ENCODE results near the gene TRMO.
A peak's percentile ranks its signal among the peaks of the same experiment; 100 is the strongest.
"Not testable (repeated sequence)": the region's sequence is repeated elsewhere in the genome, so short reads cannot be mapped to it uniquely, and the experiment has no call there.

Gene TRMO, protein sequence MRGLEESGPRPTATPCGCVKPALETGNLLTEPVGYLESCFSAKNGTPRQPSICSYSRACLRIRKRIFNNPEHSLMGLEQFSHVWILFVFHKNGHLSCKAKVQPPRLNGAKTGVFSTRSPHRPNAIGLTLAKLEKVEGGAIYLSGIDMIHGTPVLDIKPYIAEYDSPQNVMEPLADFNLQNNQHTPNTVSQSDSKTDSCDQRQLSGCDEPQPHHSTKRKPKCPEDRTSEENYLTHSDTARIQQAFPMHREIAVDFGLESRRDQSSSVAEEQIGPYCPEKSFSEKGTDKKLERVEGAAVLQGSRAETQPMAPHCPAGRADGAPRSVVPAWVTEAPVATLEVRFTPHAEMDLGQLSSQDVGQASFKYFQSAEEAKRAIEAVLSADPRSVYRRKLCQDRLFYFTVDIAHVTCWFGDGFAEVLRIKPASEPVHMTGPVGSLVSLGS

DNA sequence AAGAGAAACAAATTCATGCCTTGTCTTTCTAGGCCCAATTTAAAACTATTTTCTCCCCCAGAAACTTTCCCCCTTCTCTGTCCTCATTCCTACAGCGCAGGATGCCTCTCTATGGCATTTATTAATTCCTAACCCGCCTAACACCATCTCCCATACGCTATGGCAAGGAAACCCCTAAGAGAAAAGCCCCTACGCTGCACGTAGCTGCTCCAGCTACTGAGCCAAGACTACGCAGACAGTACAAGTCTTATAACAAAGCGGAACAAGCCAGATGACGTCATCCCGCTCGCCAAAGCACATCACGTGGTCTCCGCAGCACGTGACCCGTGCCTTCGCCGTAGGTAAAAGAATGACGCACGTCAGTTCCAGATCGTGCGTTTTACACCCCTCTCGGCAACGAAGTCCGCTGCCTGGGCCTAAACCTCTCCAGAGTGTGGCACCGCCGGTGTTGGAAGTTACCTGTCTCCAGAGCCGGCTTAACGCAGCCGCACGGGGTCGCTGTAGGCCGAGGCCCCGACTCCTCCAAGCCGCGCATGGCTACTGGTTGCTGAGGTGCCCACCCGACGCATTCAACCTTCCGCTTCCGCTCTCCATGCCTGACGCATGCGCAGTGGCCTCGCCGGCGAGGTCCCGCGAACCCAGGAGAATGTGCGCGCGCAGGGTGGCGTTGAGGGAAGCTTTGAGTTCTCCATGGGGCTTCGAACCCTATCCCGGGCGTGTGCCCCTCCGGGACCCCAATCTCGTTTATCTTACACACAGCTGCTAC, at the start of gene TRMO:
TSS of gene TRMO (minus strand) at position 542 of the 766 bp plus-strand sequence. CDS start at position 535, 7 bp downstream.
- Histone ChIP-seq H3K4me1 (ENCODE audit: control insufficient read depth, low read depth, low read length) (peaks cover 4% of the 10 kb centered on the region), H3K27ac (ENCODE audit: low read length) (peak within 1 kb of the TSS; percentile 70), H3K9ac (ENCODE audit: low read length) (peak within 1 kb of the TSS; percentile 70), H3K9me3 (ENCODE audit: control insufficient read depth, low read depth, low read length) (no peaks in the 10 kb centered on the region), H3K36me3 (ENCODE audit: control insufficient read depth, low read depth, low read length) (no peaks in the 10 kb centered on the region), H3K27me3 (ENCODE audit: control insufficient read depth, insufficient read depth, low read length) (peaks cover 60% of the 10 kb centered on the region), H3K4me3 (ENCODE audit: low read length) (peak within 1 kb of the TSS; percentile 71)

DNA sequence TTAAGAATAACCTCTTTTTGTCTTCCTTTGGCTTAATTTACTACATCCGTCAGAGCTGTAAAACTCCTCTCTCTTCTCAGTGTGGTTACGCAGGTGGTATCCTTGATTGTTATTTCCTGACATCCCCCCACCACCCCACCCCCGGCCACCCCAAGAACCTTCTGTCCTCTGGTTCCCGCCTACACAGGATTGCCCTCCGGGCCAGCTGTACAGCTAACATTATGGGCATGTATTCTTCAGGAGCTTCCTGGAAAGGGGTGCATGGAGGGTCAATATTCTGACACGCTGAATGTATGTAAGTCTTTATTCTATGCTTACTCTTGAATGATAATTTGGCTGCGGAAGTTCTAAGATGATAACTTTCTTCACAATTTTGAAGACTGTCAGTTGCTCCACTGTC, 47.9 kb upstream of the TRMO start:
- Histone ChIP-seq H3K4me3 (ENCODE audit: low read length) (no peak overlapping the region), H3K36me3 (ENCODE audit: control insufficient read depth, low read depth, low read length) (no peaks in the 10 kb centered on the region), H3K27me3 (ENCODE audit: control insufficient read depth, insufficient read depth, low read length) (peaks cover 84% of the 10 kb centered on the region), H3K9me3 (ENCODE audit: control insufficient read depth, low read depth, low read length) (no peaks in the 10 kb centered on the region), H3K27ac (ENCODE audit: low read length) (no peak overlapping the region), H3K4me1 (ENCODE audit: control insufficient read depth, low read depth, low read length) (no peaks in the 10 kb centered on the region), H3K9ac (ENCODE audit: low read length) (no peak overlapping the region)

DNA sequence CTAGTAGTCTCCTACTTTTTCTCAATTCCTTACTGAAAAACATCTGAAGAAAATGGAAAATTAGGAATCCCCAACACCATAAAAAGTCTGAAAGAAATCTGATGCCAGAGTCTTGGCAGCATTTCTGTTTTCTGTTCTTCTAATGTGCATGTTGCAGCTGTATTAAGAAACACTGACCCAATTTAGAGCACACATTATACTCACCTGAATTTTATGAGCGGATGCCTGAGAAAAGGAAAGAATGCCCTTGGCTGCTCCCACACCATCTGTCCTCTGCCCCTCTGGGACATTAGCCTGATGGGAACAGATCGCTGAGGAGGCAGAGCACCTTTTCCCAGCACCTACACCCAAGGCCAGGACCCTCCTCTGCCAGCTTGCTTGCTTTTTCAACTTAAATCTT, 46.7 kb upstream of the TRMO start:
- H3K4me3 ChIP-seq (ENCODE audit: low read length) = no peak overlapping the region
- H3K9me3 ChIP-seq (ENCODE audit: control insufficient read depth, low read depth, low read length) = no peaks in the 10 kb centered on the region
- H3K36me3 ChIP-seq (ENCODE audit: control insufficient read depth, low read depth, low read length) = no peaks in the 10 kb centered on the region
- peaks cover 82% of the 10 kb centered on the region for H3K27me3 ChIP-seq (ENCODE audit: control insufficient read depth, insufficient read depth, low read length)
- no peak overlapping the region for H3K27ac ChIP-seq (ENCODE audit: low read length)
- H3K9ac ChIP-seq (ENCODE audit: low read length) = no peak overlapping the region
- H3K4me1 ChIP-seq (ENCODE audit: control insufficient read depth, low read depth, low read length) = no peaks in the 10 kb centered on the region

DNA sequence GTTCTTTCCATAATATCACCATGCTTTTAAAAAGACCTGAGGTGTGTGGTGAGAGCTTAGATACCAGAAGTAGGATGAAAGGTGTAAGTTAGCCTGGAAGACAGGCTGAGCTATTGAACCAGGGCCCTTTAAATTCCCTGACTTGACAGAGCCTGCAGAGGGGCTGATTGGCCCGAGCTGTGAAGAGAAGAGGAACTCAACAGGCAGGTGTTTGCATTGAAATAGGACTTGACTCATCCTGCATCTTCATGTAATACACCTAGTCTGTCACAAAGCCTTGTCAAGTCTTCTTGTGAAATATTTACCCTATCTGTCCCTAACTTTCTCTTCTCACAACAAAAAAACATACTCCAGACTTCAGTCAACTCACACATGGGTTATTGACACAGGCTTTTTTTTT, 44.2 kb upstream of the TRMO start:
- Histone ChIP-seq H3K27ac (ENCODE audit: low read length) (no peak overlapping the region), H3K27me3 (ENCODE audit: control insufficient read depth, insufficient read depth, low read length) (peaks cover 65% of the 10 kb centered on the region), H3K4me3 (ENCODE audit: low read length) (no peak overlapping the region), H3K36me3 (ENCODE audit: control insufficient read depth, low read depth, low read length) (no peaks in the 10 kb centered on the region), H3K9me3 (ENCODE audit: control insufficient read depth, low read depth, low read length) (no peaks in the 10 kb centered on the region), H3K9ac (ENCODE audit: low read length) (no peak overlapping the region), H3K4me1 (ENCODE audit: control insufficient read depth, low read depth, low read length) (no peaks in the 10 kb centered on the region)

DNA sequence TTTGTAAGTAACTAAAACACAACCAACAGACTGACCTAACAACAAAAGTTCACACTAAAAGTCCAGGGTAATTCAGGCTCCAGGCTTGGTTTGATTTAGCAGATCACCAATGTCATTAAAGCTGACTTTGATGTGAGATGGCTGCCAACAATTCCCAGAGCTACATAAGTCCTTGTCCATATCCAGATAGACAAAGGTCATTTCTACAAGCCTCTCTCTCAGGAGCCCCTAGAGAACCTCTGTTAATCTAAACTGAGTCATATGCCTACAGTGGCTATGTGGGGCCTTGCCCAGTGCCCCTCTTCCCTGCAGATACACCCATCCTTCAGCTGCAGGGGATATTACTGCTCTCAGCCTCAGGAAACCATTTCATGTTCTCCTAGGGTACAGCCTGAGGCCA, 42.6 kb upstream of the TRMO start:
- Histone ChIP-seq H3K9ac (ENCODE audit: low read length) (no peak overlapping the region), H3K27ac (ENCODE audit: low read length) (no peak overlapping the region), H3K4me3 (ENCODE audit: low read length) (no peak overlapping the region), H3K4me1 (ENCODE audit: control insufficient read depth, low read depth, low read length) (no peaks in the 10 kb centered on the region), H3K27me3 (ENCODE audit: control insufficient read depth, insufficient read depth, low read length) (peaks cover 53% of the 10 kb centered on the region), H3K36me3 (ENCODE audit: control insufficient read depth, low read depth, low read length) (no peaks in the 10 kb centered on the region), H3K9me3 (ENCODE audit: control insufficient read depth, low read depth, low read length) (no peaks in the 10 kb centered on the region)

DNA sequence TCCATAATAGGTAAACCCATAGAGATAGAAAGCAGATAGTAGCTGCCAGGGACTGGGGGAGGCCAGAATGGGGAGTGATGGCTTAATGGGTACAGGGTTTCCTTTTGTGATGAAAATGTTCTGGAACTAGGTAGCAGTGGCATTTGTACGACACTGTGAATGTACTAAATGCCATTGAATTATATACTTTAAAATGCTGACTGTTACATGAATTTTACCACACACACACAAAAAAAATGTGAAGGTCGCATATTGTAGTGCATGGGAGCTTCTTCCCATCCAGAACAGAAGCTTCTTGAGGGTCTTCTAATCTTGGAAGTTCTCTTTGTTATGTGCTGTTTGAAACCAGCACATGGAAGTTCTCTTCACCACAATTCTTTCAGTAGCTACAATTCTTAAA, 40.9 kb upstream of the TRMO start:
- Histone ChIP-seq H3K36me3 (ENCODE audit: control insufficient read depth, low read depth, low read length) (no peaks in the 10 kb centered on the region), H3K9me3 (ENCODE audit: control insufficient read depth, low read depth, low read length) (no peaks in the 10 kb centered on the region), H3K4me3 (ENCODE audit: low read length) (no peak overlapping the region), H3K9ac (ENCODE audit: low read length) (no peak overlapping the region), H3K27me3 (ENCODE audit: control insufficient read depth, insufficient read depth, low read length) (peaks cover 48% of the 10 kb centered on the region), H3K4me1 (ENCODE audit: control insufficient read depth, low read depth, low read length) (no peaks in the 10 kb centered on the region), H3K27ac (ENCODE audit: low read length) (no peak overlapping the region)

DNA sequence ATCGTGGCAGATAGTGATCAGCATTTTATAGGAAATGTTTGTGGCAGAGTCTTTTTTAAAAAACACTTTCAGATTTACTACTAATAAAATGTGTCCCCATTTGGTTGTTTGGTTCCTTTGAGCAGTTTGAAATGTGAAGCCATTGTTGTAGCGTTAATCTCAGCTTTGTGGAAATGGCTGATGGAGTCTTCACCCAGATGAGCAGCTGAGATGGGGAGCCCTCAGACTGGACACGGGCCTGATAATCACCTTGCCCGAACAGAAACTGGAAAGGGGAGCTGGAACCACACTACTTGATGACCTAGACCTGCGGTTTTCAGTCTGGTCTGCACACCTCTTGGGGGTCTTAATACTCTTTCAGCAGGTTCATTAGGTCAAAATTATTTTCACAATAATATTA, 40.3 kb upstream of the TRMO start:
- H3K4me3 ChIP-seq (ENCODE audit: low read length) = no peak overlapping the region
- H3K36me3 ChIP-seq (ENCODE audit: control insufficient read depth, low read depth, low read length) = no peaks in the 10 kb centered on the region
- no peak overlapping the region for H3K9ac ChIP-seq (ENCODE audit: low read length)
- H3K27me3 ChIP-seq (ENCODE audit: control insufficient read depth, insufficient read depth, low read length) = peaks cover 42% of the 10 kb centered on the region
- H3K27ac ChIP-seq (ENCODE audit: low read length) = no peak overlapping the region
- no peaks in the 10 kb centered on the region for H3K4me1 ChIP-seq (ENCODE audit: control insufficient read depth, low read depth, low read length)
- H3K9me3 ChIP-seq (ENCODE audit: control insufficient read depth, low read depth, low read length) = no peaks in the 10 kb centered on the region

DNA sequence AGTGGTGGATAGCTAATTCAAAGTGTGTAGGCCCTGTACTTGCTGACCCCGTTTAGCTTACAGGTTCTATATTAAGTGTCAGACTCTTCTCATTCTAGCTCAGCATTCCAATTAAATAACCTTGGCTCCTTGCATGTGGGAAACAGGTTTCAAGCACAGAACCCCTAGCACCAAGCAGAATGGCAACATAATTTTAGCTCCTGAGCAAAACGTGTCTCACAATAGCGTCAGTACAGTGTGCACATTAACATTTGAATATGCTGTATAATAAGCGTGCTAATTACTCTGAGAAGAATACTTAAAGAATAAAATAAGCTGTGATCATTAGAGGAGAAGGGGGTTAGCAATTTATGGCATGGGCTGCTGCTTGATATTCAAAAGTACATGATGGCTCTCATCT, 39.8 kb upstream of the TRMO start:
- Histone ChIP-seq H3K9ac (ENCODE audit: low read length) (no peak overlapping the region), H3K4me3 (ENCODE audit: low read length) (no peak overlapping the region), H3K4me1 (ENCODE audit: control insufficient read depth, low read depth, low read length) (no peaks in the 10 kb centered on the region), H3K9me3 (ENCODE audit: control insufficient read depth, low read depth, low read length) (no peaks in the 10 kb centered on the region), H3K27me3 (ENCODE audit: control insufficient read depth, insufficient read depth, low read length) (peaks cover 38% of the 10 kb centered on the region), H3K27ac (ENCODE audit: low read length) (no peak overlapping the region), H3K36me3 (ENCODE audit: control insufficient read depth, low read depth, low read length) (no peaks in the 10 kb centered on the region)

DNA sequence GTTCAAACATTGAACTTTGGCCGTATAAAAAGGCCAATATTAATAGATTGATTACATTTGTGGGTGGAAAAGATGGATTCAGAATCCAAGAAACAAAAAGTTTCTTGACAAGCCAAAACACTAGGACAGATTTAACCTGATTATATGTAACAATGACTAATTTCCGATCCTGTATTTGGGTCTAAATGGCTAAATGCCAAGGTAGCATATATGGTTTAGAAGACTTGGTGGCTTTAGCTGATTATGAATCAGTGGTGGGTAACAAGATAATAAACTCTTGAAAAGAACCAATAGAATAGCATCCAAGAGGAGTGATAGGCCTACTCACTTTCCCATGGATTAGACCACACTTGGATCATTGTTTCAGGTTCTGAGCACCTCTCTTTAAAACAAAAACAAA, 39.1 kb upstream of the TRMO start:
- no peak overlapping the region for H3K27ac ChIP-seq (ENCODE audit: low read length)
- H3K9ac ChIP-seq (ENCODE audit: low read length) = no peak overlapping the region
- H3K36me3 ChIP-seq (ENCODE audit: control insufficient read depth, low read depth, low read length) = no peaks in the 10 kb centered on the region
- peaks cover 30% of the 10 kb centered on the region for H3K27me3 ChIP-seq (ENCODE audit: control insufficient read depth, insufficient read depth, low read length)
- no peaks in the 10 kb centered on the region for H3K4me1 ChIP-seq (ENCODE audit: control insufficient read depth, low read depth, low read length)
- no peak overlapping the region for H3K4me3 ChIP-seq (ENCODE audit: low read length)
- H3K9me3 ChIP-seq (ENCODE audit: control insufficient read depth, low read depth, low read length) = no peaks in the 10 kb centered on the region

DNA sequence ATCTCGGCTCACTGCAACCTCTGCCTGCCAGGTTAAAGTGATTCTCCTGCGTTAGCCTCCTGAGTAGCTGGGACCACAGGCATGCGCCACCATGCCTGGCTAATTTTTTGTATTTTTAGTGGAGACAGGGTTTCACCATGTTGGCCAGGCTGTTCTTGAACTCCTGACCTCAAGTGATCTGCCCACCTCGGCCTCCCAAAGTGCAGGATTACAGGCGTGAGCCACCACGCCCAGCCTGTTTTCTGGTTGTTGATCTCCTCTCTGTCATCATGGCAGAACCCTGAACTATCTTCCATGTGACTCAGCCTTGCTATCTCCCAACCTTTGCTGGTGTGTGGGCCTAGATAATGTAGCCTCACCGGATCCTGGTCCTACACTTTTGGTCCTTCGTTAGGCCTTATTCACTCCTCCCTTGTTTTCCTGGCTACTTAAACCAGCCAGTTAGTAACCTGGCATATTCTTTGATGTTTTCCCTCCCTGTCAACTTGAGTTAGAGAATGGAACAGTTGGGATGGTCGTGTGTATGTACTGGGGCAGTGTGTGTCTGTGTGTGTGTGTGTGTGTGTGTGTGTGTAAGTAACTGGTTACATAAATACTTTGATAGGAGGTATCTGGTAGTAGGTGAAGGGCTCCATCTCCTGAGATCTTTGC, 38.5 kb upstream of the TRMO start:
- not testable (repeated sequence) for H3K4me1 ChIP-seq (ENCODE audit: control insufficient read depth, low read depth, low read length); H3K9ac ChIP-seq (ENCODE audit: low read length)

DNA sequence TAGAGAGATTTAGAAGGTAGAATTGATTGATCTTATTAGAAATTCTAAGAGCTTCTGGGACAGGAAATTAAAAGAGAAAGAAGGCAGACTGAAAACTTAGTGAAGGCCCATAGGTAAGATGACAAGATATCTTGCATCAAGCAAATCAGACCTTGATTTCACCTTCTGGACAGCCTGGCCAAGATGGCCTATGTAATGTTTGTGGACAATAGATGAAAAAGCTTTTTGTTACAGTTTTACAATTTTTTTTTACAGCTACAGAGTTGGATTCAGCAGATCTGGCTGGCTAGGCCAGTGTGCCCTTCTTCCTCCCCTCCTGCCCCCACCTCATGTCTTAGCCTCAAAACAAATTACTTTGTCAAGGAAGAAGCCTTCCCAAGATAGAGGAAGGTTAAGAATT, 37.3 kb upstream of the TRMO start:
- H3K4me3 ChIP-seq (ENCODE audit: low read length) = no peak overlapping the region
- no peak overlapping the region for H3K9ac ChIP-seq (ENCODE audit: low read length)
- no peaks in the 10 kb centered on the region for H3K4me1 ChIP-seq (ENCODE audit: control insufficient read depth, low read depth, low read length)

More for the DNA sequence above, 38.5 kb upstream of the TRMO start:
- not testable (repeated sequence) for H3K36me3 ChIP-seq (ENCODE audit: control insufficient read depth, low read depth, low read length); H3K27ac ChIP-seq (ENCODE audit: low read length); H3K4me3 ChIP-seq (ENCODE audit: low read length); H3K9me3 ChIP-seq (ENCODE audit: control insufficient read depth, low read depth, low read length)
- H3K27me3 ChIP-seq (ENCODE audit: control insufficient read depth, insufficient read depth, low read length) = peaks cover 27% of the 10 kb centered on the region

More for the DNA sequence above, 37.3 kb upstream of the TRMO start:
- no peak overlapping the region for H3K27ac ChIP-seq (ENCODE audit: low read length)
- H3K27me3 ChIP-seq (ENCODE audit: control insufficient read depth, insufficient read depth, low read length) = peaks cover 15% of the 10 kb centered on the region
- no peaks in the 10 kb centered on the region for H3K36me3 ChIP-seq (ENCODE audit: control insufficient read depth, low read depth, low read length)
- no peaks in the 10 kb centered on the region for H3K9me3 ChIP-seq (ENCODE audit: control insufficient read depth, low read depth, low read length)

All from iPS-18a (cell line).